Measurements from ENCODE around the gene KIF1B.

DNA sequence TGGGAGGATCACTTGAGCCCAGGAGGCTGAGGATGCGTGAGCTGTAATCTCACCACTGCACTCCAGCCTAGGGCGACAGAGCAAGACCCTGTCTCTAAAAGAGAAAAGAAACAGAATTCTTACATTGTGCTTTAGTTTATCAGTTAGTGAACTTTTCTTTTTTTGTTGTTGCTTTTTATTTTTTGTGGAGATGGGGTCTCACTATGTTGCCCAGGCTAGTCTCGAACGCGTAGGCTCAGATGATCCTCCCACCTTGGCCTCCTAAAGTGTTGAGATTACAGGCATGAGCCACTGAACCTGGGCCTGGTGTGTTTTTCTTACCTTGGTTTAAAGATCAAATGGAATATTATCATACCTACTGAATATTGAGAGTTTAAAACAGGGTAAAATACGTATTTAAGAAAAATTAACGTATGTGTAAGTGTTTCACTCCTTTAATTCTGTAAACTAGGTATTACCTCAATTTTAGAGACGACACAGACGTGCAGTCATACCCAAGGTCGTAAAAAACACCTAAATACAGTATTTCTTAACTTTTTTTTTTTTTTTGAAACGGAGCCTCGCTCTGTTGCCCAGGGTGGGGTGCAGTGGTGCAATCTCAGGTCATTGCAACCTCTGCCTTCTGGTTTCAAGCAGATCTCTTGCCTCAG lies 39.6 kb downstream of the KIF1B start:
- TF ChIP-seq, protein P1, sequence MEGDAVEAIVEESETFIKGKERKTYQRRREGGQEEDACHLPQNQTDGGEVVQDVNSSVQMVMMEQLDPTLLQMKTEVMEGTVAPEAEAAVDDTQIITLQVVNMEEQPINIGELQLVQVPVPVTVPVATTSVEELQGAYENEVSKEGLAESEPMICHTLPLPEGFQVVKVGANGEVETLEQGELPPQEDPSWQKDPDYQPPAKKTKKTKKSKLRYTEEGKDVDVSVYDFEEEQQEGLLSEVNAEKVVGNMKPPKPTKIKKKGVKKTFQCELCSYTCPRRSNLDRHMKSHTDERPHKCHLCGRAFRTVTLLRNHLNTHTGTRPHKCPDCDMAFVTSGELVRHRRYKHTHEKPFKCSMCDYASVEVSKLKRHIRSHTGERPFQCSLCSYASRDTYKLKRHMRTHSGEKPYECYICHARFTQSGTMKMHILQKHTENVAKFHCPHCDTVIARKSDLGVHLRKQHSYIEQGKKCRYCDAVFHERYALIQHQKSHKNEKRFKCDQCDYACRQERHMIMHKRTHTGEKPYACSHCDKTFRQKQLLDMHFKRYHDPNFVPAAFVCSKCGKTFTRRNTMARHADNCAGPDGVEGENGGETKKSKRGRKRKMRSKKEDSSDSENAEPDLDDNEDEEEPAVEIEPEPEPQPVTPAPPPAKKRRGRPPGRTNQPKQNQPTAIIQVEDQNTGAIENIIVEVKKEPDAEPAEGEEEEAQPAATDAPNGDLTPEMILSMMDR (IDR thresholded peaks at IDR 0.05 in 8 of 11, conservative IDR thresholded peaks at IDR 0.05 in 3 of 11), result no peak
- no peak for TF ChIP-seq POLR2A (IDR thresholded peaks at IDR 0.05)
